Astrocyte of the spinal cord (primary cell): ENCODE measurements around the gene COL11A1.
"Not testable (repeated sequence)": the region's sequence is repeated elsewhere in the genome, so short reads cannot be mapped to it uniquely, and the experiment has no call there.

ENCODE experiments used
- DNase-seq: peaks from one replicate; pipeline ENCODE4 v3.0.0; 2011; ENCODE audit warnings: low read depth, low spot score
- H3K4me3 ChIP-seq: 2 replicates; pipeline ENCODE4 v1.5.1; 2011; ENCODE audit warnings: low read depth, mild to moderate bottlenecking, low read length, moderate library complexity
- in situ Hi-C: cut with HindIII; loops from 2 replicates; pipeline ENCODE4 v1.10.0; 2017; ENCODE audit warnings: low sequenced_read_pairs
- TF ChIP-seq, protein P1 (sequence below): IDR thresholded peaks from 2 replicates; pipeline ENCODE4 v1.5.1; 2012; ENCODE audit warnings: low read depth, mild to moderate bottlenecking, low read length, inconsistent platforms

COL11A1 gene

DNA sequence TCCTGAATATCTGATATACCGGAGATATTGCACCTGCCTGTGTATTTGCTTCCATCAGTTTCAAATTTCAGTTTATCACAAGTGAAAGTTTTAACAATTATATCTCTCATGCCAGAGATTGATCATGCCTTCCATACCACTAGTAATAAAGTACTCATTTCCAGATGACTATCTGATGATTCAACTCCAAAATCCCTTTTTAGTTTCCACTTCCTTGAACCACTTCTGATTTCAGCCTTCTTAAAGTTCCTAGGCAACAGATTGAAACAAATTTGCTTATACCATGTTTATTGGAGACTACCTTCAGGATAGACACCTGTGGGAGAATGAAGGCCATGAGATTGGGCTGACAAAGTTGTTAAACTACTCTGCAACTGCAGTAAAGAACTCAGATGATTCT lies 21.5 kb upstream of the COL11A1 start:
- TF ChIP-seq, protein P1, sequence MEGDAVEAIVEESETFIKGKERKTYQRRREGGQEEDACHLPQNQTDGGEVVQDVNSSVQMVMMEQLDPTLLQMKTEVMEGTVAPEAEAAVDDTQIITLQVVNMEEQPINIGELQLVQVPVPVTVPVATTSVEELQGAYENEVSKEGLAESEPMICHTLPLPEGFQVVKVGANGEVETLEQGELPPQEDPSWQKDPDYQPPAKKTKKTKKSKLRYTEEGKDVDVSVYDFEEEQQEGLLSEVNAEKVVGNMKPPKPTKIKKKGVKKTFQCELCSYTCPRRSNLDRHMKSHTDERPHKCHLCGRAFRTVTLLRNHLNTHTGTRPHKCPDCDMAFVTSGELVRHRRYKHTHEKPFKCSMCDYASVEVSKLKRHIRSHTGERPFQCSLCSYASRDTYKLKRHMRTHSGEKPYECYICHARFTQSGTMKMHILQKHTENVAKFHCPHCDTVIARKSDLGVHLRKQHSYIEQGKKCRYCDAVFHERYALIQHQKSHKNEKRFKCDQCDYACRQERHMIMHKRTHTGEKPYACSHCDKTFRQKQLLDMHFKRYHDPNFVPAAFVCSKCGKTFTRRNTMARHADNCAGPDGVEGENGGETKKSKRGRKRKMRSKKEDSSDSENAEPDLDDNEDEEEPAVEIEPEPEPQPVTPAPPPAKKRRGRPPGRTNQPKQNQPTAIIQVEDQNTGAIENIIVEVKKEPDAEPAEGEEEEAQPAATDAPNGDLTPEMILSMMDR, result no peak
- DNase-seq, result no peak
- in situ Hi-C loops, result no loop called here
- H3K4me3 ChIP-seq, result no peak overlapping the region

DNA sequence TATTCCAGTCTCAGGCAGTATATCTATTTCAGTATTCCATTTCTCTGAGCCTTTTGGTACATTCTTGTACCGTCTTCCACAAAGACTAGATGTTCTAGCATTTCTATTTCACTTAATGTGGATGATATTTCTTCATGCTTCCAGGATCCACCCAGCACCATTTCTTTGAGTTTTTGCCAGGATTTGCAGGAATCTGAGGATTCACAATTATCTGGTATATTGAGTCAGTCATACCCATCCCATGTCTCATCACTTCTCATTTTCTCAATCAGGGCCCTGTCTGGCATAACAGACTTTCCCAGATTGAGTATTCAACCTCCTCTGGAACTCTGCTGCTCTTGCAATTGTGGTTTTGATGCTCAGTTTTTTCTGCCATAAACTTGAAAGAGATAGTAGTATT lies 20.9 kb upstream of the COL11A1 start:
- H3K4me3 ChIP-seq, result no peak overlapping the region
- in situ Hi-C loops, result no loop called here
- TF ChIP-seq, protein P1, result no peak
- peak; percentile 3 for DNase-seq

DNA sequence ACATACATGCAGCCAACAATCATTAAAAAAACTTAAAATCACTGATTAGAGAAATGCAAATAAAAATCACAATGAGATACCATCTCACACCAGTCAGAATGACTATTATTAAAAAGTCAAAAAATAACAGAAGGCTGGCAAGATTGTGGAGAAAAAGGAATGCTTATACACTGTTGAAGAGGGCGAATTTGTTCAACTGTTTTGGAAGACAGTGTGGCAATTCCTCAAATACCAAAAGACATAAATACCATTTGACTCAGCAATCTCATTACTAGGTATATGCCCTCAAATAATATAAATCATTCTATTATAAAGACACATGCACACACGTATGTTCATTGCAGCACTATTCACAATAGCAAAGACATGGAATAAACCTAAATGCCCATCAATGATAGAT lies 19.9 kb upstream of the COL11A1 start:
- in situ Hi-C loops, H3K4me3 ChIP-seq, DNase-seq: not testable (repeated sequence)

DNA sequence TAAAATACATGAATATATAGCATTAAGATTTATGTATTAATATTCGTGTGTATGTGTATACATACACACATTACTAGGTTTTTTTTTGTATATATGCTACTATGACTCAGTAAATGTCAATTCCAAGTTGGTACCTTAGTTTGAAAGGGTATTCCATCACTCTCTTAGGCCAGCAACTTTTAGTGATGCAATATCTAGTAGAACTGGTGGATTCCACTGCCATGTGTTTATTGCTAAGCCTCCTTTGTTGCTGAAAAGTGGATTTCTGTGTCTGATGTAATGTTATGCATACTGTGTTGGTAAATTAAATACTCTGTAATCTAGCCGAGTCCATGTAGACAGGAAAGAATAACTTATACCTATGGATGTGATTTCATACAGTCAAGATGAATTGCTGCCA lies 16.9 kb upstream of the COL11A1 start:
- TF ChIP-seq, protein P1, result no peak
- H3K4me3 ChIP-seq, result no peak overlapping the region
- in situ Hi-C loops, result no loop called here
- DNase-seq, result no peak

DNA sequence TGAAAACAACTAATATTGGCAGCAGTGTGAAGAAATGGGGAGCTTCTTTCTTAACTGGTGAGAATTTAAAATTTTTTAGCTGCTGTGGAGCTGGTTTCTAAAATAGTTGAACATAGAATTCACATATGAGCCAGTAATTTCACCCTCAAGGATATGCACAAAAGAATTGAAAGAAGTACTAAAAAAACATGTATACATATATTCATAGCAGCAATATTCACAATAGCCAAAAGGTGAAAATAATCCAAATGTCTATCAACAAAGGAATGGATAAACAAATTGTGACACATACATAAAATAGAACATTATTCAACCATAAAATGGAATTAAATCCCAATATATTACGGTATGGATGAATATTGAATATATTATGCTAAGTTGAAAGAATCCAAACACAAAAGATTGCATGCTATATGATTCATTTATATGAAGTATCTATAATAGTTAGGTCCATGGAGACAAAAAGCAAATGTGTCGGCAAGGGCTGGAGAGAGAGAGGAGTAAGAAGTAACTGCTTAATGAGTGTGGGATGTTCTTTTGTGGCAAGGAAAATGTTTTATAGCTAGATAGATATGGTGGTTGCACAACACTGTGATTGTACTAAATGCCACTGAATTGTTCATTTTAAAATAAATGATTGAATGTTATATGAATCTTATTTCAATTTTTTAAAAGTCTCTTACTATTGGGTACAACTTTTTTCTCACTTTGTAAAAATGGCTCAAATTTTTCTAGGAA lies 14.8 kb upstream of the COL11A1 start:
- TF ChIP-seq, protein P1, result no peak
- H3K4me3 ChIP-seq, result no peak overlapping the region
- in situ Hi-C loops, result no loop called here
- DNase-seq, result no peak

DNA sequence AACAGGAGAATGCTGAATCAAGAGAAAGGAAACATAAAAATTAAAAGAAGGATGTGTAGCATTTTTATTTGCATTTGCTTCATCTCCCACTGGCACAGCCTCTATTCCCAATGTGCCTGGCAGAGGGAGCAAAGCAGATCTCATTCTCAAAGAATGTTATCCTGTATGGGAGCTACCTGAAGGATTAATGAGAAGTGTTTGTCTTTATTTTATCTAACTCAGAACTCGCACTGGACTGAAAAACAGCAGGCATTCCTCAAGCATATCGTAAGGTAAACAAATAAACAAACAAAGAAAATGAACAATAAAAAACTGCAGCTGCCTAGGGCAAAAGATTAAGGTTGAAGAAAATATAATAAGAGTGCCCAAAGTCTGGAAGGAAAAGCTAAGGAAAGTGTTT lies 12.7 kb upstream of the COL11A1 start:
- TF ChIP-seq, protein P1, result no peak
- in situ Hi-C loops, result no loop called here
- DNase-seq, result no peak
- H3K4me3 ChIP-seq, result no peak overlapping the region

DNA sequence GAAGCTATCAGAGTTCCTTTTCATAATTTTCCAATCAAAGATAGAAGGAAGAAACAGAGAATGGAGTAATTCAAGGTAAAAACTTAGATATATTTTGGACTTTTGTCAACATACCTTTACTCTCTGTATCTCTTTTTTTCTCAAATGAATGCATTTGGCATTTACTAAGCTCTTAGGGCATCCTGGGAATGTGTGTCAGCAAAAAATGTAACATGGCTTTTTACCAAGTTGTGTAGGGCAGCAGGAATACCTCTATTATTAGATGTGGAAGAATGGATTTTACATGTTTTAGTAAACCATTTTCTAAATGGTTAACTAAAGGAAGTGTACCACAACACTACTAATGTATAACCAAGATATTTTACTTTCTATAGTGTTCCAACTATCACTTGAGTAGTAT lies 4.2 kb upstream of the COL11A1 start:
- TF ChIP-seq, protein P1, result no peak
- in situ Hi-C loops, result no loop called here
- peak; percentile 15 for DNase-seq
- H3K4me3 ChIP-seq, result no peak overlapping the region
